IMR-90 (cell line): ENCODE data around the gene MEGF11. TPM values are rescaled to one million over a fixed set of nuclear protein-coding genes. Genes with fewer than 3 reads are reported as not detected.

Experiments
- ATAC-seq: fragments of 200-7000 bp; cut with Tn5 transposase; 2 replicates; pipeline ENCODE4 v1.9.1; 2020; ENCODE audit warnings: low read depth, mild to moderate bottlenecking, moderate library complexity
- BruUV-seq: library from RNA; stranded (reverse); fragments of 400-500 nt; replicated peaks from 2 replicates; lab custom pipeline; 2021; lab: Mats Ljungman, UMichigan
- CTCF ChIA-PET: fragments of 300-600 bp; formaldehyde crosslinking; extraction: SDS; loops from one replicate; lab custom pipeline; 2021; ENCODE audit warnings: antibody characterized with exemption; lab: Yijun Ruan, JAX
- POLR2A ChIA-PET: fragments of 300-600 bp; sonication (Branson Sonifier 250); formaldehyde crosslinking; loops from one replicate; lab custom pipeline; 2022; ENCODE audit warnings: antibody characterized with exemption; ENCODE audit not compliant: unreplicated experiment; lab: Charles Lee
- DNase-seq: peaks from one replicate; pipeline ENCODE4 v3.0.0; 2013
- H2AFZ ChIP-seq: replicated peaks from 2 replicates; pipeline ENCODE3; 2013; ENCODE audit warnings: low read length, mild to moderate bottlenecking; ENCODE audit not compliant: poor library complexity
- H2AK5ac ChIP-seq: 2 replicates; pipeline ENCODE4 v1.6.1; 2013; ENCODE audit warnings: low read depth, low read length, inconsistent platforms
- H2AK9ac ChIP-seq: replicated peaks from 2 replicates; pipeline ENCODE3; 2013; ENCODE audit warnings: mild to moderate bottlenecking, low read depth, low read length, moderate library complexity; ENCODE audit not compliant: poor library complexity
- H2BK120ac ChIP-seq: 2 replicates; pipeline ENCODE4 v1.6.1; 2013; ENCODE audit warnings: low read depth, low read length, inconsistent platforms
- H2BK15ac ChIP-seq: 3 replicates; pipeline ENCODE4 v1.6.1; 2013; ENCODE audit warnings: low read depth, low read length, inconsistent platforms
- H2BK20ac ChIP-seq: 2 replicates; pipeline ENCODE4 v1.6.1; 2013; ENCODE audit warnings: low read depth, mild to moderate bottlenecking, inconsistent platforms, low read length, moderate library complexity
- H2BK5ac ChIP-seq: 2 replicates; pipeline ENCODE4 v1.6.1; 2013; ENCODE audit warnings: mild to moderate bottlenecking, low read depth, low read length, inconsistent platforms; ENCODE audit not compliant: poor library complexity, severe bottlenecking
- H3K14ac ChIP-seq: replicated peaks from 2 replicates; pipeline ENCODE4 v1.6.1; 2013; ENCODE audit warnings: low read depth, low read length, inconsistent platforms
- H3K18ac ChIP-seq: 2 replicates; pipeline ENCODE4 v1.6.1; 2013; ENCODE audit warnings: low read depth, low read length, control low read depth
- H3K23ac ChIP-seq: 2 replicates; pipeline ENCODE4 v1.6.1; 2013; ENCODE audit warnings: low read depth, low read length, inconsistent platforms
- H3K27ac ChIP-seq: 2 replicates; pipeline ENCODE4 v1.5.1; 2013; ENCODE audit warnings: mild to moderate bottlenecking, control low read depth, low read length; ENCODE audit not compliant: insufficient read depth
- H3K27me3 ChIP-seq: 2 replicates; pipeline ENCODE4 v1.6.1; 2013; ENCODE audit warnings: low read length; ENCODE audit not compliant: control insufficient read depth, insufficient read depth
- H3K36me3 ChIP-seq: 2 replicates; pipeline ENCODE4 v1.6.1; 2013; ENCODE audit warnings: low read length, mixed read lengths; ENCODE audit not compliant: control insufficient read depth, insufficient read depth
- H3K4ac ChIP-seq: 2 replicates; pipeline ENCODE4 v1.6.1; 2013; ENCODE audit warnings: low read depth, low read length, inconsistent platforms
- H3K4me1 ChIP-seq: 2 replicates; pipeline ENCODE4 v1.6.1; 2013; ENCODE audit warnings: low read length, mixed read lengths; ENCODE audit not compliant: control insufficient read depth, insufficient read depth
- H3K4me2 ChIP-seq: 2 replicates; pipeline ENCODE4 v1.6.1; 2013; ENCODE audit warnings: low read depth, mild to moderate bottlenecking, control low read depth, low read length, moderate library complexity
- H3K4me3 ChIP-seq: 2 replicates; pipeline ENCODE4 v1.5.1; 2013; ENCODE audit warnings: low read depth, mild to moderate bottlenecking, control low read depth, low read length, moderate library complexity; ENCODE audit not compliant: insufficient read depth
- H3K56ac ChIP-seq: 2 replicates; pipeline ENCODE4 v1.6.1; 2013; ENCODE audit warnings: low read length, inconsistent platforms; ENCODE audit not compliant: insufficient read depth; ENCODE audit errors: extremely low read depth
- H3K79me1 ChIP-seq, 2 experiments: 2 replicates each; pipeline ENCODE4 v1.6.1; 2013; ENCODE audit warnings: low read length in 2 of 2, inconsistent platforms in 1 of 2, low read depth in 1 of 2
- H3K9ac ChIP-seq: 2 replicates; pipeline ENCODE4 v1.6.1; 2013; ENCODE audit warnings: low read depth, low read length, control low read depth
- H3K9me1 ChIP-seq: 2 replicates; pipeline ENCODE4 v1.6.1; 2013; ENCODE audit warnings: low read length, inconsistent platforms; ENCODE audit not compliant: insufficient read depth
- H3K9me3 ChIP-seq: 2 replicates; pipeline ENCODE4 v1.6.1; 2013; ENCODE audit warnings: low read length; ENCODE audit not compliant: control insufficient read depth, insufficient read depth
- H4K20me1 ChIP-seq: 2 replicates; pipeline ENCODE4 v1.6.1; 2013; ENCODE audit warnings: low read length, inconsistent platforms; ENCODE audit not compliant: insufficient read depth
- H4K5ac ChIP-seq: 2 replicates; pipeline ENCODE4 v1.6.1; 2013; ENCODE audit warnings: mild to moderate bottlenecking, low read depth, low read length, control low read depth
- H4K8ac ChIP-seq, 2 experiments: 2 replicates each; pipeline ENCODE4 v1.6.1; 2013; ENCODE audit warnings: low read depth in 2 of 2, low read length in 2 of 2, control low read depth in 1 of 2, inconsistent platforms in 1 of 2
- H4K91ac ChIP-seq: 2 replicates; pipeline ENCODE4 v1.6.1; 2013; ENCODE audit warnings: low read depth, low read length, inconsistent platforms; ENCODE audit not compliant: insufficient read depth
- BHLHE40 ChIP-seq: fragments of 150-350 bp; IDR thresholded peaks from 2 replicates; pipeline ENCODE4 v1.6.1; 2016; ENCODE audit warnings: mild to moderate bottlenecking, low read depth, low read length
- CEBPB ChIP-seq: IDR thresholded peaks from 2 replicates; pipeline ENCODE4 v1.6.1; 2012; ENCODE audit warnings: low read depth, low read length, improper control_type of control experiment
- CHD1 ChIP-seq: IDR thresholded peaks from 2 replicates; pipeline ENCODE4 v1.6.1; 2012; ENCODE audit warnings: low read depth, low read length, improper control_type of control experiment
- FOS ChIP-seq: fragments of 150-350 bp; IDR thresholded peaks from 2 replicates; pipeline ENCODE4 v1.6.1; 2016; ENCODE audit warnings: low read depth, low read length
- MAFK ChIP-seq: IDR thresholded peaks from 2 replicates; pipeline ENCODE4 v1.6.1; 2012; ENCODE audit warnings: low read depth, low read length, improper control_type of control experiment
- MAZ ChIP-seq: IDR thresholded peaks from 2 replicates; pipeline ENCODE4 v1.6.1; 2012; ENCODE audit warnings: low read depth, mild to moderate bottlenecking, low read length, improper control_type of control experiment, moderate library complexity, borderline replicate concordance
- MXI1 ChIP-seq: IDR thresholded peaks from 2 replicates; pipeline ENCODE4 v1.6.1; 2012; ENCODE audit warnings: low read depth, mild to moderate bottlenecking, low read length, moderate library complexity, borderline replicate concordance
- NFE2L2 ChIP-seq: fragments of 150-350 bp; IDR thresholded peaks from 2 replicates; pipeline ENCODE4 v1.6.1; 2016; ENCODE audit warnings: low read depth, mild to moderate bottlenecking, low read length
- POLR2A ChIP-seq: IDR thresholded peaks from 2 replicates; pipeline ENCODE4 v1.6.1; 2012; ENCODE audit warnings: mild to moderate bottlenecking, low read depth, low read length
- RAD21 ChIP-seq: IDR thresholded peaks from 2 replicates; pipeline ENCODE4 v1.6.1; 2012; ENCODE audit warnings: low read length, improper control_type of control experiment
- RCOR1 ChIP-seq: IDR thresholded peaks from 2 replicates; pipeline ENCODE4 v1.6.1; 2012; ENCODE audit warnings: mild to moderate bottlenecking, low read length, improper control_type of control experiment; ENCODE audit not compliant: insufficient replicate concordance
- RFX5 ChIP-seq: IDR thresholded peaks from 2 replicates; pipeline ENCODE4 v1.8.0; 2012; ENCODE audit warnings: low read depth, mild to moderate bottlenecking, low read length, moderate library complexity
- SMC3 ChIP-seq: fragments of 150-350 bp; IDR thresholded peaks from 2 replicates; pipeline ENCODE4 v1.6.1; 2016; ENCODE audit warnings: low read depth, mild to moderate bottlenecking, antibody characterized with exemption, low read length, moderate library complexity
- WGBS, 2 experiments: methylation state at CpG; one replicate each; pipeline versions ENCODE4 v1.1.5 to v1.1.7; 2013; ENCODE audit warnings: missing lambda C conversion rate in 2 of 2; ENCODE audit not compliant: insufficient read length in 1 of 2; ENCODE audit errors: extremely low coverage in 2 of 2; 5-methylcytosine and 5-hydroxymethylcytosine counted together
- dilution Hi-C: fragments of 300-500 bp; cut with HindIII; formaldehyde crosslinking; loops from one replicate; pipeline ENCODE4 v1.14.3; 2018; ENCODE audit warnings: low sequenced_read_pairs; ENCODE audit not compliant: unreplicated experiment
- in situ Hi-C: fragments of 300-500 bp; cut with MboI; formaldehyde crosslinking; loops from 3 replicates; pipeline ENCODE4 v1.14.3; 2019; ENCODE audit warnings: low sequenced_read_pairs, inconsistent platforms, mixed read lengths
- intact Hi-C: fragments of 100-400 bp; cut with micrococcal nuclease; formaldehyde crosslinking; loops from 2 replicates; pipeline ENCODE4 v1.10.0; 2022
- polyA plus RNA-seq, 3 experiments: library from polyadenylated mRNA; depleted of rRNA; stranded (reverse); fragments of >200 nt; gene quantifications; 2 replicates each; pipeline ENCODE4 v1.2.3, GENCODE V29; 2012; ENCODE audit warnings: low replicate concordance in 1 of 3
- total RNA-seq: library from RNA; depleted of rRNA; stranded (reverse); fragments of >200 nt; gene quantifications from 2 replicates; pipeline ENCODE4 v1.2.3, GENCODE V29; 2012
- TF ChIP-seq, protein P1 (sequence below): conservative IDR thresholded peaks from 2 replicates; pipeline ENCODE4 v1.5.1; 2012; ENCODE audit warnings: mild to moderate bottlenecking, low read depth, low read length, improper control_type of control experiment
- TF ChIP-seq, protein P2 (sequence below): fragments of 150-350 bp; IDR thresholded peaks from 2 replicates; pipeline ENCODE4 v1.6.1; 2017; ENCODE audit warnings: mild to moderate bottlenecking, antibody characterized with exemption, low read length, low read depth
- TF ChIP-seq, protein P3 (sequence below): fragments of 150-350 bp; IDR thresholded peaks from 2 replicates; pipeline ENCODE4 v1.6.1; 2016; ENCODE audit warnings: low read depth, mild to moderate bottlenecking, low read length, moderate library complexity, borderline replicate concordance

MEGF11 gene
- total and polyA plus RNA-seq, 2 of the 4 experiments (the other 2 are of a cell fraction) = not detected

DNA sequence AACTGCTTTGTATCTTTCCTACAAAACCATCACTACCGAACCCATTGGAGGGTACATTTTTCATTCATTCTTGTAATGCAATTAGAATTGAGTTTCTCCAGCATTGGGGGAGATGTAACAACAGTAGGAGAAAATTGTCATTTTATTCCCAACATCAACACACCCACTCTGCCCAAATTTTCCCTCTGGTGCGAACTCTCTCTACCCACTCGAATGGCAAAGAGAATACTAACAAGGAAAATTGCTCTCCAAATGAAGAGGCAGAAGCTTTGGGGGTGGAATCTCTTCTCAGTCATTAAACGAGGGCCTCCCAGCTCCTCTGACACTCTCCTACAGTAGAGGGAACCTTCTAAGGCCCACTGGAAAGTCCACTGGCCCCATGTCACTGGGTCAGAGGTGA is 135.7 kb downstream of the MEGF11 start:
- Histone ChIP-seq H3K27ac (no peak overlapping the region), H3K23ac (no peak overlapping the region), H4K20me1 (no peaks in the 10 kb centered on the region), H3K9me1 (no peaks in the 10 kb centered on the region), H3K79me1 (no peaks in the 10 kb centered on the region), H3K4me1 (no peaks in the 10 kb centered on the region), H3K9me3 (no peaks in the 10 kb centered on the region), H4K91ac (no peak overlapping the region), H2BK5ac (no peak overlapping the region), H3K4me3 (no peak overlapping the region), H4K5ac (no peak overlapping the region), H4K8ac (no peak overlapping the region), H3K4me2 (no peak overlapping the region), H3K18ac (no peak overlapping the region), H2AK9ac (no peak overlapping the region), H2AK5ac (no peak overlapping the region), H3K36me3 (no peaks in the 10 kb centered on the region), H3K14ac (no peak overlapping the region), H3K9ac (no peak overlapping the region), H2AFZ (no peak overlapping the region), H3K27me3 (peaks cover 51% of the 10 kb centered on the region), H3K4ac (no peak overlapping the region), H3K56ac (no peak overlapping the region), H2BK15ac (no peak overlapping the region), H2BK20ac (no peak overlapping the region), H2BK120ac (no peak overlapping the region)
- TF ChIP-seq RAD21 (no peak), RCOR1 (no peak), MAZ (no peak), MAFK (no peak), FOS (no peak), CEBPB (no peak), SMC3 (no peak), BHLHE40 (no peak), RFX5 (no peak), MXI1 (no peak), CHD1 (no peak), POLR2A (no peak), NFE2L2 (no peak)
- TF ChIP-seq, protein P1, sequence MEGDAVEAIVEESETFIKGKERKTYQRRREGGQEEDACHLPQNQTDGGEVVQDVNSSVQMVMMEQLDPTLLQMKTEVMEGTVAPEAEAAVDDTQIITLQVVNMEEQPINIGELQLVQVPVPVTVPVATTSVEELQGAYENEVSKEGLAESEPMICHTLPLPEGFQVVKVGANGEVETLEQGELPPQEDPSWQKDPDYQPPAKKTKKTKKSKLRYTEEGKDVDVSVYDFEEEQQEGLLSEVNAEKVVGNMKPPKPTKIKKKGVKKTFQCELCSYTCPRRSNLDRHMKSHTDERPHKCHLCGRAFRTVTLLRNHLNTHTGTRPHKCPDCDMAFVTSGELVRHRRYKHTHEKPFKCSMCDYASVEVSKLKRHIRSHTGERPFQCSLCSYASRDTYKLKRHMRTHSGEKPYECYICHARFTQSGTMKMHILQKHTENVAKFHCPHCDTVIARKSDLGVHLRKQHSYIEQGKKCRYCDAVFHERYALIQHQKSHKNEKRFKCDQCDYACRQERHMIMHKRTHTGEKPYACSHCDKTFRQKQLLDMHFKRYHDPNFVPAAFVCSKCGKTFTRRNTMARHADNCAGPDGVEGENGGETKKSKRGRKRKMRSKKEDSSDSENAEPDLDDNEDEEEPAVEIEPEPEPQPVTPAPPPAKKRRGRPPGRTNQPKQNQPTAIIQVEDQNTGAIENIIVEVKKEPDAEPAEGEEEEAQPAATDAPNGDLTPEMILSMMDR = no peak
- TF ChIP-seq, protein P2, sequence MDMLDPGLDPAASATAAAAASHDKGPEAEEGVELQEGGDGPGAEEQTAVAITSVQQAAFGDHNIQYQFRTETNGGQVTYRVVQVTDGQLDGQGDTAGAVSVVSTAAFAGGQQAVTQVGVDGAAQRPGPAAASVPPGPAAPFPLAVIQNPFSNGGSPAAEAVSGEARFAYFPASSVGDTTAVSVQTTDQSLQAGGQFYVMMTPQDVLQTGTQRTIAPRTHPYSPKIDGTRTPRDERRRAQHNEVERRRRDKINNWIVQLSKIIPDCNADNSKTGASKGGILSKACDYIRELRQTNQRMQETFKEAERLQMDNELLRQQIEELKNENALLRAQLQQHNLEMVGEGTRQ = no peak
- TF ChIP-seq, protein P3, sequence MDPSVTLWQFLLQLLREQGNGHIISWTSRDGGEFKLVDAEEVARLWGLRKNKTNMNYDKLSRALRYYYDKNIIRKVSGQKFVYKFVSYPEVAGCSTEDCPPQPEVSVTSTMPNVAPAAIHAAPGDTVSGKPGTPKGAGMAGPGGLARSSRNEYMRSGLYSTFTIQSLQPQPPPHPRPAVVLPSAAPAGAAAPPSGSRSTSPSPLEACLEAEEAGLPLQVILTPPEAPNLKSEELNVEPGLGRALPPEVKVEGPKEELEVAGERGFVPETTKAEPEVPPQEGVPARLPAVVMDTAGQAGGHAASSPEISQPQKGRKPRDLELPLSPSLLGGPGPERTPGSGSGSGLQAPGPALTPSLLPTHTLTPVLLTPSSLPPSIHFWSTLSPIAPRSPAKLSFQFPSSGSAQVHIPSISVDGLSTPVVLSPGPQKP = no peak
- DNase-seq = no peak
- intact Hi-C loops (no loop called here), dilution Hi-C loops (no loop called here), in situ Hi-C loops (no loop called here)
- POLR2A ChIA-PET = no interaction called here
- no TSS peak for BruUV-seq
- WGBS, 2 experiments = no CpG with 5 or more reads among the region's 4 CpGs
- ATAC-seq = no peak
- CTCF ChIA-PET = no interaction called here
